H1 (cell line): Measurements from ENCODE around the gene LMO4. TPM values are rescaled to one million over a fixed set of nuclear protein-coding genes. Genes with fewer than 3 reads are reported as not detected.

Experiments used
- CTCF ChIA-PET: fragments of 300-600 bp; sonication (Branson Sonifier 250); formaldehyde crosslinking; loops from one replicate; lab custom pipeline; 2021; ENCODE audit not compliant: partially characterized antibody; lab: Charles Lee
- POLR2A ChIA-PET: fragments of 300-600 bp; sonication (Branson Sonifier 250); formaldehyde crosslinking; loops from one replicate; lab custom pipeline; 2021; ENCODE audit warnings: inconsistent platforms; ENCODE audit not compliant: partially characterized antibody; lab: Charles Lee
- DNase-seq, 2 experiments: peaks; one replicate each; pipeline versions ENCODE4 v3.0.0 to v3.0.0-alpha.2; 2010 to 2022; ENCODE audit warnings: low spot score in 2 of 2, low read depth in 1 of 2, mixed read lengths in 1 of 2
- FAIRE-seq: peaks from 2 replicates; lab custom pipeline; 2011; peaks lifted over from hg19 to GRCh38; lab: Jason Lieb, UNC
- H2AFZ ChIP-seq: 2 replicates; pipeline ENCODE4 v1.8.1; 2012; ENCODE audit warnings: low read length, inconsistent platforms
- H2AK5ac ChIP-seq: 2 replicates; pipeline ENCODE4 v1.6.1; 2013; ENCODE audit warnings: low read depth, low read length
- H2BK120ac ChIP-seq: replicated peaks from 2 replicates; pipeline ENCODE3; 2013; ENCODE audit warnings: low read depth, low read length, inconsistent platforms
- H2BK12ac ChIP-seq: 2 replicates; pipeline ENCODE4 v1.6.1; 2013; ENCODE audit warnings: low read depth, low read length
- H2BK15ac ChIP-seq: 2 replicates; pipeline ENCODE4 v1.6.1; 2013; ENCODE audit warnings: low read length
- H2BK20ac ChIP-seq: 2 replicates; pipeline ENCODE4 v1.6.1; 2013; ENCODE audit warnings: low read length
- H2BK5ac ChIP-seq: 2 replicates; pipeline ENCODE4 v1.6.1; 2013; ENCODE audit warnings: low read depth, low read length
- H3K14ac ChIP-seq: 2 replicates; pipeline ENCODE4 v1.6.1; 2013; ENCODE audit warnings: inconsistent platforms; ENCODE audit not compliant: insufficient read length
- H3K18ac ChIP-seq: 2 replicates; pipeline ENCODE4 v1.6.1; 2013; ENCODE audit warnings: low read length; ENCODE audit errors: extremely low read depth
- H3K23ac ChIP-seq: 2 replicates; pipeline ENCODE4 v1.6.1; 2013; ENCODE audit warnings: inconsistent platforms; ENCODE audit not compliant: insufficient read length
- H3K23me2 ChIP-seq: 2 replicates; pipeline ENCODE4 v1.6.1; 2013; ENCODE audit warnings: low read depth, low read length
- H3K27ac ChIP-seq: 2 replicates; pipeline ENCODE4 v1.6.1; 2011; ENCODE audit warnings: low read depth, low read length, inconsistent platforms
- H3K27me3 ChIP-seq, 4 experiments: replicated peaks in 1 of 4; 1 replicate in 1 of 4; 2 replicates in 3 of 4; pipeline versions ENCODE4 v1.6.1 to v1.8.1; 2011 to 2013; ENCODE audit warnings: low read length in 3 of 4, mild to moderate bottlenecking in 3 of 4, inconsistent platforms in 2 of 4, mixed read lengths in 2 of 4, moderate library complexity in 1 of 4; ENCODE audit not compliant: control insufficient read depth in 3 of 4, insufficient read depth in 3 of 4; ENCODE audit errors: extremely low read depth in 1 of 4
- H3K36me3 ChIP-seq, 4 experiments: 2 replicates each; pipeline versions ENCODE4 v1.6.1 to v1.8.1; 2011 to 2013; ENCODE audit warnings: mild to moderate bottlenecking in 4 of 4, low read length in 3 of 4, moderate library complexity in 2 of 4, control low read depth in 1 of 4, inconsistent platforms in 1 of 4; ENCODE audit not compliant: insufficient read depth in 4 of 4, control insufficient read depth in 2 of 4
- H3K4ac ChIP-seq: replicated peaks from 2 replicates; pipeline ENCODE3; 2013; ENCODE audit warnings: low read length, low read depth, mixed read lengths, inconsistent platforms; ENCODE audit not compliant: insufficient read length
- H3K4me1 ChIP-seq, 4 experiments: replicated peaks in 1 of 4; 1 replicate in 1 of 4; 2 replicates in 3 of 4; pipeline versions ENCODE4 v1.6.1 to v1.8.1; 2011 to 2013; ENCODE audit warnings: low read length in 3 of 4, inconsistent platforms in 2 of 4, mixed read lengths in 1 of 4; ENCODE audit not compliant: insufficient read depth in 4 of 4, control insufficient read depth in 3 of 4
- H3K4me2 ChIP-seq, 2 experiments: 2 replicates each; pipeline versions ENCODE4 v1.6.1 to v1.8.1; 2011 to 2013; ENCODE audit warnings: low read depth in 2 of 2, low read length in 2 of 2, control low read depth in 1 of 2, inconsistent platforms in 1 of 2, mild to moderate bottlenecking in 1 of 2; ENCODE audit not compliant: insufficient read depth in 1 of 2
- H3K4me3 ChIP-seq, 4 experiments: fragments of 200-600, 300-600 bp in 1 of 4; sonication (generic), shearing (Covaris generic), sonication (Bioruptor Twin) in 1 of 4; 2 replicates each; pipeline versions ENCODE4 v1.5.1 to v1.8.1; 2011 to 2016; ENCODE audit warnings: low read length in 4 of 4, low read depth in 3 of 4, control low read depth in 2 of 4, inconsistent platforms in 2 of 4, mild to moderate bottlenecking in 2 of 4, mixed read lengths in 1 of 4, moderate library complexity in 1 of 4; ENCODE audit not compliant: insufficient read depth in 2 of 4; ENCODE audit errors: extremely low read depth in 1 of 4
- H3K56ac ChIP-seq: replicated peaks from 2 replicates; pipeline ENCODE3; 2013; ENCODE audit warnings: low read depth, mild to moderate bottlenecking, mixed read lengths, low read length, inconsistent platforms; ENCODE audit not compliant: insufficient read length
- H3K79me1 ChIP-seq: 2 replicates; pipeline ENCODE4 v1.6.1; 2013; ENCODE audit warnings: low read depth, low read length, control low read depth
- H3K79me2 ChIP-seq, 2 experiments: 2 replicates each; pipeline versions ENCODE4 v1.6.1 to v1.8.1; 2012 to 2013; ENCODE audit warnings: low read length in 2 of 2, mild to moderate bottlenecking in 2 of 2, inconsistent platforms in 1 of 2; ENCODE audit not compliant: insufficient read depth in 2 of 2, control insufficient read depth in 1 of 2
- H3K9ac ChIP-seq, 4 experiments: replicated peaks in 1 of 4; 1 replicate in 1 of 4; 2 replicates in 3 of 4; pipeline versions ENCODE4 v1.6.1 to v1.8.1; 2011 to 2013; ENCODE audit warnings: low read depth in 3 of 4, low read length in 3 of 4, control low read depth in 2 of 4, mild to moderate bottlenecking in 2 of 4, moderate library complexity in 2 of 4, inconsistent platforms in 1 of 4; ENCODE audit errors: extremely low read depth in 1 of 4
- H3K9me3 ChIP-seq, 2 experiments: 2 replicates each; pipeline versions ENCODE4 v1.6.1 to v1.8.1; 2012 to 2013; ENCODE audit warnings: mild to moderate bottlenecking in 2 of 2, moderate library complexity in 2 of 2, control low read depth in 1 of 2, inconsistent platforms in 1 of 2, low read depth in 1 of 2, low read length in 1 of 2, mixed read lengths in 1 of 2; ENCODE audit not compliant: insufficient read depth in 2 of 2
- H4K20me1 ChIP-seq, 2 experiments: replicated peaks in 1 of 2; 2 replicates each; pipeline versions ENCODE3 to v1.8.1; 2011 to 2013; ENCODE audit warnings: inconsistent platforms in 2 of 2, low read length in 2 of 2, mild to moderate bottlenecking in 1 of 2; ENCODE audit not compliant: insufficient read depth in 2 of 2, control insufficient read depth in 1 of 2
- H4K5ac ChIP-seq: 2 replicates; pipeline ENCODE4 v1.6.1; 2013; ENCODE audit warnings: low read length, low read depth, mixed read lengths, inconsistent platforms; ENCODE audit not compliant: insufficient read length
- H4K8ac ChIP-seq: 2 replicates; pipeline ENCODE4 v1.8.0; 2013; ENCODE audit warnings: mild to moderate bottlenecking, moderate library complexity, low read length, inconsistent platforms; ENCODE audit not compliant: insufficient read depth; ENCODE audit errors: extremely low read depth
- H4K91ac ChIP-seq: replicated peaks from 2 replicates; pipeline ENCODE3; 2013; ENCODE audit warnings: low read length, mixed read lengths, inconsistent platforms; ENCODE audit not compliant: insufficient read length
- CBX5 ChIP-seq: fragments of 300-800, 300-1000 bp; sonication (generic); IDR thresholded peaks from 2 replicates; pipeline ENCODE4 v1.7.1; 2016; ENCODE audit warnings: antibody characterized with exemption, low read length, low read depth
- CHD2 ChIP-seq: IDR thresholded peaks from 2 replicates; pipeline ENCODE4 v1.6.1; 2012; ENCODE audit warnings: low read length, improper control_type of control experiment
- CREB1 ChIP-seq: IDR thresholded peaks from 2 replicates; pipeline ENCODE4 v1.6.1; 2012; ENCODE audit warnings: inconsistent platforms
- EGR1 ChIP-seq: IDR thresholded peaks from 2 replicates; pipeline ENCODE4 v1.6.1; 2011; ENCODE audit warnings: low read depth, low read length, borderline replicate concordance
- HDAC2 ChIP-seq, 2 experiments: fragments of 300-600 bp in 1 of 2; sonication (generic) in 1 of 2; IDR thresholded peaks; 2 replicates each; pipeline ENCODE4 v1.6.1; 2011 to 2012; ENCODE audit warnings: low read depth in 2 of 2, low read length in 2 of 2, mild to moderate bottlenecking in 2 of 2, moderate library complexity in 2 of 2, borderline replicate concordance in 1 of 2, inconsistent platforms in 1 of 2
- MAFK ChIP-seq: IDR thresholded peaks from 2 replicates; pipeline ENCODE4 v1.6.1; 2012; ENCODE audit warnings: low read depth, mild to moderate bottlenecking, improper control_type of control experiment, low read length
- MAX ChIP-seq: IDR thresholded peaks from 2 replicates; pipeline ENCODE4 v1.6.1; 2012; ENCODE audit warnings: inconsistent platforms
- POU5F1 ChIP-seq: IDR thresholded peaks from 2 replicates; pipeline ENCODE4 v1.6.1; 2011; ENCODE audit warnings: low read depth, mild to moderate bottlenecking, low read length, moderate library complexity
- RXRA ChIP-seq: IDR thresholded peaks from 2 replicates; pipeline ENCODE4 v1.6.1; 2011; ENCODE audit warnings: low read depth, mild to moderate bottlenecking, low read length, moderate library complexity; ENCODE audit not compliant: insufficient read depth
- SP1 ChIP-seq: IDR thresholded peaks from 2 replicates; pipeline ENCODE4 v1.6.1; 2011; ENCODE audit warnings: low read depth, low read length
- YY1 ChIP-seq: IDR thresholded peaks from 2 replicates; pipeline ENCODE4 v1.6.1; 2011; ENCODE audit warnings: low read depth, mild to moderate bottlenecking, low read length
- WGBS, 2 experiments: shearing (Covaris generic) in 1 of 2; methylation state at CpG; one replicate each; pipeline versions ENCODE4 v1.1.6 to v1.1.7; 2013 to 2015; ENCODE audit warnings: low lambda C conversion rate in 2 of 2, mixed read lengths in 2 of 2, inconsistent platforms in 1 of 2, low coverage in 1 of 2, missing lambda C conversion rate in 1 of 2; ENCODE audit not compliant: insufficient replicate concordance in 2 of 2, insufficient coverage in 1 of 2, insufficient read length in 1 of 2; ENCODE audit errors: extremely low coverage in 1 of 2, missing lambda C conversion rate in 1 of 2; 5-methylcytosine and 5-hydroxymethylcytosine counted together
- polyA plus RNA-seq, 7 experiments: library from polyadenylated mRNA; depleted of rRNA in 3 of 7; stranded (reverse) in 5 of 7; unstranded in 2 of 7; fragments of >200 nt in 5 of 7; fragments of 200-250 nt in 2 of 7; gene quantifications; 1 replicate in 5 of 7; 2 replicates in 1 of 7; 4 replicates in 1 of 7; pipeline versions ENCODE4 v1.2.1 to v1.2.3, GENCODE V29; 2011 to 2013; ENCODE audit warnings: missing spikeins in 2 of 7, mixed read lengths in 2 of 7
- total RNA-seq: library from RNA; stranded (reverse); fragmentation: NEBNext Ultra II Directional; extraction: Animal tissue kit (Norgen Biotek cat#: 25700); gene quantifications from 2 replicates; pipeline ENCODE4 v1.2.1, GENCODE V29; 2021

The LMO4 gene
- total and polyA plus RNA-seq, 2 of the 8 experiments (the other 6 are each of a cell fraction or from before 2014, with no cell fraction given): 71.7 to 98.7 TPM

GRCh38 chr1:87362063-87362833, 33.6 kb downstream of the LMO4 start:
- Histone ChIP-seq H4K8ac (no peak overlapping the region), H4K5ac (no peak overlapping the region), H2AFZ (no peak overlapping the region), H2BK20ac (no peak overlapping the region), H2BK12ac (no peak overlapping the region), H3K79me1 (no peaks in the 10 kb centered on the region), H3K79me2 (no peaks in the 10 kb centered on the region), H3K9ac (no peak overlapping the region), H3K4me2 (no peak overlapping the region), H2AK5ac (no peak overlapping the region), H3K23ac (no peak overlapping the region), H3K4ac (no peak overlapping the region), H2BK15ac (no peak overlapping the region), H3K14ac (no peak overlapping the region), H3K56ac (no peak overlapping the region), H4K20me1 (no peaks in the 10 kb centered on the region), H3K4me3 (no peak overlapping the region), H2BK120ac (no peak overlapping the region), H3K27ac (no peak overlapping the region), H3K23me2 (no peaks in the 10 kb centered on the region), H3K9me3 (no peaks in the 10 kb centered on the region), H3K36me3 (no peaks in the 10 kb centered on the region), H4K91ac (no peak overlapping the region), H3K18ac (no peak overlapping the region), H3K27me3 (no peaks in the 10 kb centered on the region; a peak in 1 of 7 replicates), H3K4me1 (no peaks in the 10 kb centered on the region), H2BK5ac (no peak overlapping the region)
- FAIRE-seq: no peak
- ChIA-PET CTCF (interaction anchor here (1.3 kb wide), 1 partner anchor 592 kb away, joined by 3 read pairs; no protein-coding TSS in a partner anchor), POLR2A (no interaction called here)
- no peak for DNase-seq
- TF ChIP-seq MAX (no peak), EGR1 (no peak), POU5F1 (no peak), CBX5 (no peak), YY1 (no peak), MAFK (no peak), CHD2 (no peak), CREB1 (no peak), RXRA (no peak), SP1 (no peak), HDAC2 (IDR thresholded peaks at IDR 0.05; ENCODE audit: borderline replicate concordance in 1 of 2, low read depth in 2 of 2, low read length in 2 of 2) (no peak)
- 89% methylated on average over 5 of the region's 5 CpGs; no CpG with 5 or more reads in 1 of the 2 experiments for WGBS, 2 experiments
